Transverse colon (tissue), 3 donors: Measurements from ENCODE around the gene SOHLH1.

Experiments
- EP300 ChIP-seq: sonication (generic); formaldehyde crosslinking; IDR thresholded peaks from one replicate; pipeline ENCODE4 v1.6.1; 2017; ENCODE audit warnings: antibody characterized with exemption, low read depth
- TF ChIP-seq, protein P1 (sequence below), 5 experiments: fragments of 200-600 bp in 3 of 5; fragments of 450-650 bp in 2 of 5; sonication (generic) in 3 of 5; IDR thresholded peaks; 1 replicate in 2 of 5; 2 replicates in 3 of 5; pipeline ENCODE4 v1.5.1; 2016 to 2017; ENCODE audit warnings: antibody characterized with exemption in 5 of 5, inconsistent platforms in 3 of 5, mild to moderate bottlenecking in 2 of 5, moderate library complexity in 1 of 5

DNA sequence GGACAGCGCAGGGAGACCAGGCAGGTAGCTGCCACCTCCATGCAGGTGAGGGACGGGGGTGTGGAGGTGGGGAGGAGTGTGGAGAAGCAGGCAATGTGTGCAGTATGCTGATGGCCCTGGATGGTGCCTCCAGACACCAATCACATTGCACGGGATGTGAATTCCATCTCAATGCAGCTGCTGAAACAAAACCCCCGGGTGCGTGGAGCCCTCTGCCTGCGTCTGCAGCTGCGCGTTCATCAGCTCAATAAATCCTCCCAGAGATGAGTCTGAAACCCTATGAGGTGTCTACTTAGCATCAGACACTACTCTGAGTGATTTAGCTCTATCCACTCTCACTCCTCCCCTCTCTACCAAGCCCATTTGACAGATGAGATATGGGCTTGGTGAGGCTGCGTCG, 10.3 kb downstream of the SOHLH1 start:
- TF ChIP-seq, protein P1, sequence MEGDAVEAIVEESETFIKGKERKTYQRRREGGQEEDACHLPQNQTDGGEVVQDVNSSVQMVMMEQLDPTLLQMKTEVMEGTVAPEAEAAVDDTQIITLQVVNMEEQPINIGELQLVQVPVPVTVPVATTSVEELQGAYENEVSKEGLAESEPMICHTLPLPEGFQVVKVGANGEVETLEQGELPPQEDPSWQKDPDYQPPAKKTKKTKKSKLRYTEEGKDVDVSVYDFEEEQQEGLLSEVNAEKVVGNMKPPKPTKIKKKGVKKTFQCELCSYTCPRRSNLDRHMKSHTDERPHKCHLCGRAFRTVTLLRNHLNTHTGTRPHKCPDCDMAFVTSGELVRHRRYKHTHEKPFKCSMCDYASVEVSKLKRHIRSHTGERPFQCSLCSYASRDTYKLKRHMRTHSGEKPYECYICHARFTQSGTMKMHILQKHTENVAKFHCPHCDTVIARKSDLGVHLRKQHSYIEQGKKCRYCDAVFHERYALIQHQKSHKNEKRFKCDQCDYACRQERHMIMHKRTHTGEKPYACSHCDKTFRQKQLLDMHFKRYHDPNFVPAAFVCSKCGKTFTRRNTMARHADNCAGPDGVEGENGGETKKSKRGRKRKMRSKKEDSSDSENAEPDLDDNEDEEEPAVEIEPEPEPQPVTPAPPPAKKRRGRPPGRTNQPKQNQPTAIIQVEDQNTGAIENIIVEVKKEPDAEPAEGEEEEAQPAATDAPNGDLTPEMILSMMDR (IDR thresholded peaks at IDR 0.05), result no peak
- no peak for TF ChIP-seq EP300
